Cortex of kidney (tissue), 1 donor: Measurements from ENCODE around the gene LTBP1.

Experiments used
- DNase-seq: peaks from one replicate; lab custom pipeline; 2025; lab: John Stamatoyannopoulos, UW

LTBP1 gene

DNA sequence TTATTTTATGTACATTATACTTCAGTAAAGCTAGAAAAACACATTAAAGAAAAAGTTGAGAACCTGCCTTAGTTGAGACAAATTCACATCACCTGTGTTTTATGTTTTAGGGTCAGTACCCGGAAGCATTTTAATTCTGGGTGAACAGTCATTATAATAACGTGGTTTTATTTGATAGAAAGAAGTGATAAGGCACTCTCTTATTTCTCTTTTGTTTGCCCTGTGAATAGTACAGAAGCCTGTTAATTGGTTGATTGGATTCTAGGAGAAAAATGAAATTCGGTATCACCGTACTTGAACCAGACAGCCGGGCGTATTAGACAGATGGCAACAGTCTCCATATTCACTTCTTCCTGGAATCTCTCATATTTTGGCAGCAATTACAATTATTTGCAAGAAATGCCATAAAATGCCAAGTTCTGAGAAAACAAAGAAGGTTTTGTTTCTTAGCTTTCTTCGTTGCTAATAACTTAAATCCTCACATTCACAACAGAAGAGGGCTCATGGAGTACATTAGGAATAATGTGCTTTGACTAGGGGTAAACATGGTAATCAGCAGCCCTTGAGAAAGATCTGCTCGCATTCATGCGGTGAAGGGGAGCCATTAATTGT, 361.0 kb downstream of the LTBP1 start:
- no peak for DNase-seq

DNA sequence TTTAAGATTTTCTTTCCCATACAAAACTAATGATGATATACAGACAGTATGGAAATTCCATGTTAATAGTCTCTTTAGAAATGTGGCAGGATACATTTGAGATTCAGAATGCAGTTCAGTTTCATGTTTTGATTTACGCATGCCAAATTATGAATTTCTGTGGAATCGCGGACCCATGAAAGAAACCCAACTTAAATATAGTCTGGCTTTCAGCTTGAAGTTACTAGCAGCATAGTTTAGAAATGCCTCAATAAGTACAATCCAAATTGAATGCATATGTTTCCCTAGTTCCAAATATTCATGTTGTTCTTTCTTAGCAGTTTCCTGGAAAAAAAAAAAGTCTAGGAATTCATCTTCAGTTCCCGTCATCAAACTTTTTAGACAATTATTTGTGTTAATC, 365.6 kb downstream of the LTBP1 start:
- no peak for DNase-seq

DNA sequence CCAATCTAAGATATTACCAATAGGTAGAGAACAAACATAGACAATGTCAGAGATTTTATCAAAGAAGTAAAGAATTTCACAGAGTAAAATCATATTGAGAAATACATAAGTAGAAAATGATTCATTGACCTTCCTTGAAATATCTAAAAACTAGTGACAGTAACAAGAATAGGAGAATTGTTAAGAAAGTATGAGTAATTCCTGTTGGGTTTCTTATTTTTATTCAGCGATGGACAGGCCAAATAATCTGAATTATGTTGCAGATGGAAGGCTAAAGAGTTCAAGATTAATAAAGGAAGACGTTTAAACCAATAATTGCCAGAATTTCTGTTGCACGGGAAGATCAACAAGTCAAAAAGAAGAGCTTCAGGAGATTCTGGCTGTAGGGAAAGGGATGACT, 366.3 kb downstream of the LTBP1 start:
- DNase-seq = no peak

DNA sequence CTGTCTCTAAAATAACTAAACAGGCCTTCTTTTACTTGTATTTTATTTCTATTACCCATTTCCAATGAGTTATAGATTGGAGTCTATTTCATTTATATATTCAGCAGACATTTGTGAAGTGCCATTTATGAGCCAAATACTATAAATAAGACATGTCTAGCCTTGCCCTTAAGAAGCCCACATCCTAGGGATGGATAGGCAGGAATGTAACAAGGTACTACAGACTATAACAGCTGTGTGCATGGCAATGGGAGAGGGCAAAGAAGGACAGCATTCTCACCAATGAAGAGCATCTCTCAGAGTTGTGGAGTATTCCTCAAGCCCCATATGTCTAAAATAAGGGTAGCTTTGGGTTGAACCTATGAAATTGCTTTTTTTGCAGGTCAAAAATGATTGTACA, 367.8 kb downstream of the LTBP1 start:
- DNase-seq = no peak

DNA sequence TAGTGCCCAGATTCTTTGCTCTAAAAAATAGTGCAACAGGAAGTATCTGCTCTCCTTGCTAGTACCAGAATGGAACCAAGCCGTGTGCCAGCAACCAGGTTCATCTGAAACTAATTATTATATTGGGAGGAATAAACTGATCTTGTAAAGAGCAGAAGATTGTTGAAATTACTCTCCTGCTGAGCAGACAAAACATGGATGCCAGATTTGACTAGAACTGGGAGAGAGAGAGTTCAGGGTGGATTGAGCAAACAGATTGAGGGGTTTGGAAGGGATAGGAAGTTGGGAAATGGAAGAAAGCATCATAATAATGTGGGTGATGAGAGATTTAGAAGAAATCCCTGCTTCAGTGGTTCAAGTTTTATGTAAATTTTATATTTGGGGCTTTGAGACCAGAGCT, 369.6 kb downstream of the LTBP1 start:
- DNase-seq = no peak

DNA sequence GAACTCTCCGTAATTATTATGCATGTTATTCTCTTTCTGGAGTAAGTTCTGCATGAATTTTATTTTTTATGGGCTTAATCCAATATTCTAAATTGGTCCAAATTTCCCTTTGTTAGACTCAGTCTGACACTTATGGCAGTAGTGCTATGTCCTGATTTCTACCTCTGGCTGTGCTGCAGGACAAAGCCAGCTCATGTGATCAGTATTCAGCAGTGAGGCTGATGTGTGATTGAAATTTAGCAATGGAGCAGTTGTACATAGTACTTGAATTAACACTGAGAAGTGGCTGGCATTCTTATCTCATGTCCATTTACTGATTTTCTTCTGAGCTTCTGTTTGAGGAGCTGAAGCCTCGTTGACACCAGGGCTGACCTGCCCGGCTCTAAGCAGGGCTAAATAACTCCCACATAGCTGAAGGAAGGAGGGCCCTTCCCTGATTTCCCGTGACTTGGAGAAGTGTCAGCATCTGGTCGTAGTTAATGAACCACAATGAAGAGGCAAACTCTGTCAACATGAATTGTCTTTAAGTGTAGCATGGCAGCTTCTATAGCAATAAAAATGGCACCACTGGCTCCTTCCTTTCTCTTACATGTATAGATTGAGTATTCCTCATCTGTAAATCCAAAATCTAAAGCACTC, 370.7 kb downstream of the LTBP1 start:
- no peak for DNase-seq

DNA sequence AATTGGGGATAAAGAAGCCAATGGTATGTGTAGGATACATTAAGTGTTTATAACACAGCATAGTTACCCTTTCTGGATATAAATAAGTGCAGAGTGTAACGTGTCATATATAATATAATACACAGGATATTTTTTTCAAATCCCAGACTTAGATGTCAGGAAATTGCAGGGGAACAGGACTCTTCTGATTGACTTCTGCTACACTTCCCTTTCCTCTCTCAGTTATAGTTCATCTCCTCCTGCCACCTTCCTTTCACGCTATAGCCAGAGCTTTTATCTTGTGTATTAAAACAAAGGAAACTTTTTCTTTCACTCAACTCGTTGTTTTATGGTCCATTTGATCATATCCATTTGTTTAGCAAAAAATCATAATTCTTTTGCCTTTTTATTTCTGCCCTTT, 371.7 kb downstream of the LTBP1 start:
- DNase-seq = no peak

DNA sequence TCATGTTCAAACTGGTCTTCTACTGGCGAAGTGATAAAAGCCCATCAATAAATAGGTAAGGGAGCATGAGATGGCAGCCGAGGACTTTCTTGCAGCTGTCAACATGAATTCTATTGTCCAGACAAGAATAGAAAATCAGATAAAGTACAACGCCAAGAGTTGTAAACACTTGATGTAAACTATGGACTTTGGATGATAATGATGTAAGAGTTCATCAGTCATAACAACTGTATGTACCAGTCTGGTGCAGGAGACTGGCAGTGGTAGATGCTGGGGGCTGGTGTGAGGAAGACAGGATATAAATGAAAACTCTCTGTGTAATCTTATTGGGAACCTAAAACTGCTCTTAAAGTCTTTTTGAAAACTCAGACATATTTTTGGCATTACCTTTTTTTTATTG, 373.8 kb downstream of the LTBP1 start:
- DNase-seq = no peak

DNA sequence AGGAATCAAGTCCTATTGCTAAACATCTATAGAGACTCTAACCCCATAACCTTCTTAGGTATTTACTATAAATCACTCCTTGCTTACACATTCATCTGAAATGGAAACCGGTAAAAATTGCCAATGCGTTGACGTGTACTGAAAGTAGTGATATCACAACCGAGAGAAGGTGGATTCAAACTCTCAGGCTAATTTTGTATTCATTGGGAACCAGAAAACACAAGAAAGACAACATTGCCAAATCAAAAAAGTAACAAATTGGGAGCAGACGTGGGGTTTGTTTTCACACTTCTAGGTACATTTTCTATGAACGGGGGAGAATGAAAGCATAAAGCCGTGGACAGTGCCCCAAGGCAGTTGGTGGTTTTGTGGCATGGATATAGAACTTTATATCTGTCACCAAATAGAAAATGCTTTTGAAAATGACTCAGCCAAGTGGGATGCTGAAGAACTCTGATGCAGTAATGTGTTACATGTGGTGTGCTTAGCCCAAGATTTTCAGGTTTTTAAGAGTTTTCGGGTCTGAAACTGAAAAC, 374.6 kb downstream of the LTBP1 start:
- no peak for DNase-seq

DNA sequence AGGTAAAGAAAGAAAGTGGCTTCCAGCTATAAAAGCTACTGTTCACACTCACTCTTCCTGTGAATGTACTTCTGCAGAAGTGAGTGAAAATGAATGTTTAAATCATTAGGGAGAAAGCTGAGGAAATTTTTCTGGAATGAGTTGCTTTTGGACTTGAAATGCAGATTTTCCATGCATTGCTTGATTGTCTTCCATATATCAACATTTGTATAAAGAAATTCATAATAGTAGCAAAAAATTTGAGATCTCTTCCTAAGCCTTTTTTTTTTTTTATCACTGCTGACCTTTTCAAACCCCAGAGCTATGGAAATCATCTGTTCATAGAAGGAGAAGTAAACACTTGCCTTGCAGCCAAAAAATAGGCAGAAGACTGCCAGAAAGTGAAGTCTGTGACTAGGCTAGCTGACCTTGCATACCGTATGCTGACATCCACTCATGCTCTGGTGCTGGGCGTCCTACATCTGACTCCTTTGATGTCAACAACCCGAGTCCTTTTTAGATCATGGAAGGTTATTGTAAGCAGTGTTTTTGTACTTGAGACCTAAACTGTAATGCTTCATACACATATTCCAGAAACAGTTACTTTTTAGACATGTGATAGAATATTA, 375.2 kb downstream of the LTBP1 start:
- no peak for DNase-seq

DNA sequence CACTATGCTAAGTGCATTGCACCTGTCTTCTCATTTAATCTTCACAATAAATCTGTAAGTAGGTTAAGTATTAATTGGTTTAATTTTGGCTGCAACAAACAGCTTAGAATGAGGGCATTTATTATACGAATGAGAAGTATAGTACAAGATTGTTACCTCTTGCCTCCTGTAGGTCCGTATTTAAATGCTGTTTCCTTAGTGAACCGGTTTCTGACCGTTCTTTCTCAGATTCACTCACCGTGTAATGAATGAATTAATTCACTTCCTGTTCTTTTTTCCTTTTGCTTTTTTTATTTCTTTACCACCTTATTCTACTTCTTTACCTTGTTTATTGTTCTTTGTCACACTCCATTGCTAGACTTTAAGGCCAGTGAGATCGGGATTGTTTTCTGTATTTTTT, 375.9 kb downstream of the LTBP1 start:
- no peak for DNase-seq

DNA sequence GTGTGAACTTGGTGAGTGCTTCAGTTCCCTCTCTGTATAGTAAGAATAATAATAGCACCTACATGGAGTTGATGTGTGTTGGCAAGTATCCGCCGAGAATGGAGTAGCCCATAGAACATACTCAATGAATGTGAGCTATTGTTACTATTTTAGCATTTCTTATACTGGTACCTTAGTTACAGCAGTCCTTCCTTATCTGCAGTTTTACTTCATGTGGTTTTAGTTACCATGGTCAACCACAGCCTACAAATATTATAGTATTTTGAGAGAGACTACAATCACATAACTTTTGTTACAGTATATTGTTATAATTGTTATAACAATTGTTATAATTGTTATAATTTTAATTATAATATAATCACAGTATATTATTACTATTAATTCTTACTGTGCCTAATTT, 377.2 kb downstream of the LTBP1 start:
- no peak for DNase-seq

DNA sequence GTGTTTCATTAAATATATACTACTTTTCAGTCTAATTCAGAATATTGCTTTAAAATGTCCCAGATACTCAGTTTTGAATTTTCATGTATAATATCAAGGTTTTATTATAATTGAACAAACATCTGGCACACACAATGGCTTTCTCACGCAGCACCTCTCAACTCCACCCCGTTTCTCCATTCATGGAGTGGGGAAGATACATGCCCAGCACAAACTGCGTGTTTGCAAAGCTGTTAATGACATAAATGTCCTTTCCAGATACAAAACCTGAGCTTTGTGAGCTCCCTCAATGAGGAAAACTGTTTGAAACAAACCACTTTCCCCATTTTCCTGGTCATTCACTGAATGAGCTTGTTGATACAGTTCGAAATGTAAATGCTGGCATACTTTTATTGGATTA, 379.3 kb downstream of the LTBP1 start:
- no peak for DNase-seq

DNA sequence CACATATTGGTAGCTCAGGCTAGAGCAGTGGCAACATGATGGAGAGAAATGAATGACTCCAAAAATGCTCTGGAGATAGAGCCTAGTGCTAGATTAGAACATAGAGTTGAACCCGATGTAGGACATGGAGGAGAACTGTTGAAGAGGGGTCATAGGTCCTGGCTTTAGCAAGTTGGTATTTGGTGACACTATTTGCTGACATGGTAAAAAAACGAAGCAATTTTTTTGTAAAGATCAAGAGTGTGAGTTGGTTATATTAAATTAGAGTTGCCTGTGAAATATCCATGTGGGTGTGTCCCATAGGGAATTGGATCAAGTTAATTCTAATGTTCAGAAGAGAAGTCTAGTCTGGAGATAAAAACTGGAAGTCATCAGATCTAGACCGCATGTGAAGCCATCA, 386.7 kb downstream of the LTBP1 start:
- no peak for DNase-seq

DNA sequence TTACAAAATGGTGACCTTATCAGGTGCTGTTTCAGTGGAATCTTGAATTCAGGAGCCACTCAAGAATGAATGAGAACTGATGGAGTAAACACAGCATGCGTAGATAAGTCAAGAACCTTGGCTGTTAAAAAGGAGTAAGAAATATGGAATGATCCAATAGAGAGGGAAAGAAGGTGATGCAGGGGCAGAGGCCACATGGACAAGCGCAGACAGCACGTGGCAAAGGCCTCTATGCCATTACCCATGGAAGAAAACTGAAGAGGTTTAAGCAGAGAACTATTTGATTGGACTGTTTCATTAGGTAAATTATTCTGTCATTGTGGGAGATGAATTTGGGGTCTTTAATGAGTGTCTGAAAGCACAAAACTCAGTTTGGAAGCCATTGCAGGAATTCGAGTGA, 387.3 kb downstream of the LTBP1 start:
- DNase-seq = no peak

DNA sequence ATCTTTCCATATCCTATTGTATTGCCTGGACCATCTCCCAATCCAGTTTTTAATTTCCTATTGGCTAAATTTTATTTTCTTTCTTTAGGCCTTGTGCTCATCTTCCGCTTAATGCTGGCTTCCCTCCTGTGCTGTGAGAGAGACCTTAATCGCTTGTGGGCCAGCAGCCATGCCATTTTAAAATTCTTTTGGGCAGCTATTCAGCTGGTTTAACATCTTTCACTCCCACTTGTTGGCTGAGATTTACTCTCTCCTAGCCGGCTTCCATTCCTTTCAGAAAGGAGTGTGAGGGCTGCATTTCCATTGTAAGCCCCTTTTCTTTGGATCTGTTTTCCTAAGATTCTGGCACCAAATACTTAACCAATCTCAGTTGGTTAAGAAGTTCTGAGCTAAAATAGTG, 388.8 kb downstream of the LTBP1 start:
- no peak for DNase-seq

DNA sequence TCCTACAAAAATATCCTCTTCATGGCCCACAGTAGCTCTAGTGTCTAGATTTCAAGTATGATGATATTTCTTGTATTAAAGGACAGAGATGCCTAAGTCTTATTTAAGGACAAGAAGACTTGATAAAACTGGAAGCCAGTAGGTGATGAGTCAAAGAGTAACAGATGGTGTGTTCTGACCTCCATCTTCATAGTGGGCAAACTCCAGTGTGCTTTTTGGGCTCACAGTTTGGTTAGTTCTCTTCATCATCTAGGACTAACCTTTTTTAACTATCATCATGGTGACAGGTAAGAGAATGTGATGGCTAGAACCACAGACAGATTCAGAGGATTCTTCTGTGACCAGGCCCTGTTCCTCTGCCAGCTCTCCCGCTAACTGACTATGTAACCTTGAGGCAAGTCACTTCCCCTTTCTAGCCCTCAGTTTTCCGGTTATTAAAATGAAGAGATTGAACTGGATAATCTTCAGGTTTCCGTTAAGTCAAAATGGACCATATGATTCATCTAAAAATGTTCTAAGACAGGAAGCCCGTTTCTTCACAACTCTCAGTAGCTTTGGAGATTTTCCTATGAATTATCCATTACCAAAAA, 389.4 kb downstream of the LTBP1 start:
- DNase-seq = no peak

DNA sequence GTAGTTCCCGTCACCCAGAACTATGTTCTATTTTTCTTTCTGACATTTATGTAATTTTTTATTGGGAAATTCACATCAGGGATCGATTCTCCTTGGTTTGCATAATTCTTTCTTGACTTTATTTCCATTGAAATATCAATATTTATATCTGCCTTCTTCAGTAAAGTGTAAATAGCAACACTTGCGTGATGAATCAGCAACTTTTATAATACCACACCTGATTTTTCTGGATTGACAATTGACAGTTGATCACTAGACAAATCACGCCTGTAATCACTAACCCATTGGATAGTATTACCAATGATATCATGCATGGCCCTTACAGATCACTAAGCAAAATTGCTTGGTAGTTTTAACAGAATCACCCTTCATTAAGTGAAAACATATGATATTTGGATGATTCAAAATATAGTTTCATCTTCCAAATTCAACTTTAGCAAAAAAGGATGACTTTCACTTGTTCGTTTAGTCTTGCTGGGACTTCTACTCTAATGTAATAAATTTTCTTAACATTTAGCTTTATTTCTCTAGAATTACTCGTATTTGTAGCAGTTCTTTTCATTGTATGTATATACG, 390.7 kb downstream of the LTBP1 start:
- DNase-seq = no peak

DNA sequence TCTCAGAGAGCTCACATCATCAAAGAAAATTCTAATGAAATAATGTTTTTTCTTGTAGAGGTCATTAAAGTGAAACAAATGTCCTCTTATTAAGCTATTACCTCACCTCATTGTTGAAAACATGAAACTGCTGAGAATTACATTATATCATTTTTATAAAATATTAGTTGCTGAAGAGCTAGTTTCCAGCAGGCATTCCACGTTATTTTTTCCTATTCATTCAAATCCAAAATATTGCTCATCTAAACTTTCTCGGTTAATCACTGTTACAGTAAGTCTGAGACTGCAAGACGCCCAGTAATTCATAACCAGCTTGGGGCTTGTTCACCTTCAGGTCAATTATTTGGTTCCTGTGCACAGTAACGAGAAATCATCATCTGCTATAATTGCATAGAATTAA, 391.2 kb downstream of the LTBP1 start:
- DNase-seq = no peak

DNA sequence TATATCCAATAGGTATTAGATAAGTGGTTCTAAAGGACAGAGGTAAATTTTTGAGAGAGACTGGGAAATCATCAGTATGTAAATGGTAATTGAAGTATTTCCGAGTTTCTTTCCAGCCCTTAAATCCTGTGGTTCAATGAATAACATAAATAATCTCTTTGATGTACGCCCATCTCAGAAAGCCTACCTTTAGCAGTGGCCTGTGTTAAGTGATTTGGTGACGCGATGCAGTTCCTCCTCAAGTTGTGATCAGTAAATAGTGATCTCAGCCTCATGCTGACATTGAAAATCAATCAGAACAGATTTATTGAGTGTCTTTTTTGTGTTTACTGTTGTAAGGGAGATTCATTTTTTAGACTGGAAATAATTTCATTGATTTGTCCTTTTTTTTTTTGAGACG, 392.5 kb downstream of the LTBP1 start:
- no peak for DNase-seq

DNA sequence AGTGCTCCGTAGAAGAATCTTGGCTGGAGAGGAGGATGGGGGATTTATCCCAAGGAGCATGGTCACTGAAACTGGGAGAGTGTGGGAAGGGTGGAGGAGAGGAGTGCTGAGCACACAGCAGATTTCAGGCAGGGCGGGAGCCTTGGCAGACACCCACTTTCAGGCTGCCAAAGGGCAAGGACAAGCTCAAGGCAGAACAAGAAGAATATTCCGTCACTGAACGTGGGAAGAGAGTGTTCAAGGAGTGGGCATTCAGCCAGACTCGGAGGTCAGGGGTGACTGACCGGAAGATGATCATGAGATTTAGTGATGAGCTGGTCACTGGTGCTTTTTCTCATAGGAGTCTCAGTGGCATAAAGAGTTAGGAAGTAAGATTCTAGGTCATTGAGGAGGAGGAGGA, 393.5 kb downstream of the LTBP1 start:
- no peak for DNase-seq

DNA sequence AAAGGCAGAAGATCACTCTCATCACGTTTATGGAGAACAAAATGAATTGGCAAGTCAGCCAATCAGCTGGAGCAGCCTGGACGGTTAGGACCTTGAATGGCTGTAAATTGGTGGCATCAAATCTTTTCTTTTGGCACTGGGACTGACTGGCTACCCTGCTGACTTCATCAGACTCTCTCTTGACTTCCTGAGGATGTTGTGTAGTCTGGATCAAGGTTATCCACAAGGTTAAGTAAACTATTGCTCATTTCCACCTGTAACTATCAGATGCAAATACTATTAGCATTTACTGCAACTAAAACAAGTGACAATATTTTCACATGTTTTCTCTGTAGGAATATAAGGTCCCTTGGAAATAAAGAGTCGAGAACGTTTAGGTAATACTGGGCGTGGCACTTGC, 395.4 kb downstream of the LTBP1 start:
- DNase-seq = no peak

DNA sequence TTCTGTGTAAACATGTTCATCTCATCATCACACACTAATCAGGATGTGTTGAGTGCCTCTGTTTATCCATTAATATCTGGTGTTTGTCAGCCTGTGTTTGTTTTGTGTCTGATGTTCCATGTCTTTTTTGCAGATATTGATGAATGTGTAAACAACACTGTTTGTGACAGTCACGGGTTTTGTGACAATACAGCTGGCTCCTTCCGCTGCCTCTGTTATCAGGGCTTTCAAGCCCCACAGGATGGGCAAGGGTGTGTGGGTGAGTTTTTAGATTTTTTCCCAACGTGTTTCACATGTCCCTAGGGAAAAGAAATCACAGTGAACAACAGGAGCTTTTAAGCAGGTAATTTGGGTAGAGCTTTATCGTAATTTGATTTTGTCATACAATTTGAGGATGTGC, 396.0 kb downstream of the LTBP1 start:
- DNase-seq = no peak
